ENCODE measurements around the gene RICTOR.
A peak's percentile ranks its signal among the peaks of the same experiment; 100 is the strongest.
"Not testable (repeated sequence)": the region's sequence is repeated elsewhere in the genome, so short reads cannot be mapped to it uniquely, and the experiment has no call there.

RICTOR gene

GRCh38 chr5:39005566-39006232 lies 68.5 kb downstream of the RICTOR start:
- TF ChIP-seq CTCF (IDR thresholded peaks at IDR 0.05; ENCODE audit: low read depth, low read length, missing control alignments): peak; percentile 21
- no peak overlapping the region for H3K4me3 ChIP-seq (ENCODE audit: low read depth, low read length)
- no peak for DNase-seq (ENCODE audit: low read depth)

- TF ChIP-seq CTCF (IDR thresholded peaks at IDR 0.05; ENCODE audit: low read depth, low read length, missing control alignments): no peak
- no peak overlapping the region for H3K4me3 ChIP-seq (ENCODE audit: low read depth, low read length)
- DNase-seq (ENCODE audit: low read depth): no peak
These were observed 72.5 kb downstream of the RICTOR start for GRCh38 chr5:39001683-39002082.

- no peak for DNase-seq (ENCODE audit: low read depth)
- no peak for TF ChIP-seq CTCF (IDR thresholded peaks at IDR 0.05; ENCODE audit: low read depth, low read length, missing control alignments)
- H3K4me3 ChIP-seq (ENCODE audit: low read depth, low read length): no peak overlapping the region
These were observed 75.2 kb downstream of the RICTOR start for GRCh38 chr5:38999037-38999436.

- no peak for DNase-seq (ENCODE audit: low read depth)
- TF ChIP-seq CTCF (IDR thresholded peaks at IDR 0.05; ENCODE audit: low read depth, low read length, missing control alignments): no peak
- no peak overlapping the region for H3K4me3 ChIP-seq (ENCODE audit: low read depth, low read length)
These were observed 76.6 kb downstream of the RICTOR start for GRCh38 chr5:38997591-38997990.

GRCh38 chr5:38996123-38996522 lies 78.1 kb downstream of the RICTOR start:
- DNase-seq (ENCODE audit: low read depth): no peak
- H3K4me3 ChIP-seq (ENCODE audit: low read depth, low read length): no peak overlapping the region
- no peak for TF ChIP-seq CTCF (IDR thresholded peaks at IDR 0.05; ENCODE audit: low read depth, low read length, missing control alignments)

GRCh38 chr5:38994324-38994927 lies 79.8 kb downstream of the RICTOR start:
- DNase-seq (ENCODE audit: low read depth): peak; percentile 15
- H3K4me3 ChIP-seq (ENCODE audit: low read depth, low read length): no peak overlapping the region
- TF ChIP-seq CTCF (IDR thresholded peaks at IDR 0.05; ENCODE audit: low read depth, low read length, missing control alignments): peak; percentile 41

- DNase-seq (ENCODE audit: low read depth); H3K4me3 ChIP-seq (ENCODE audit: low read depth, low read length): not testable (repeated sequence)
These were observed 84.1 kb downstream of the RICTOR start for GRCh38 chr5:38989974-38990719.
